ENCODE data around the gene FBXL14. TPM values are rescaled to one million over a fixed set of nuclear protein-coding genes. Genes with fewer than 3 reads are reported as not detected.

The FBXL14 gene
- polyA plus RNA-seq, 3 donors = 6.2 to 9.8 (median 7.2) TPM

- peaks cover 45% of the 10 kb centered on the region for H3K79me2 ChIP-seq (ENCODE audit: insufficient read depth, low read length)
- peak overlapping the region; percentile 99 for H3K4me2 ChIP-seq (replicated peaks; ENCODE audit: extremely low read depth, low read length, poor library complexity, severe bottlenecking)
- peaks cover 53% of the 10 kb centered on the region for H3K4me1 Mint-ChIP-seq
These were observed 991 bp downstream of the FBXL14 start for GRCh38 chr12:1593174-1594005.

More at GRCh38 chr12:1593174-1594005, 991 bp downstream of the FBXL14 start:
- H3K9ac ChIP-seq (ENCODE audit: insufficient read depth, low read length, poor library complexity, severe bottlenecking) = peak overlapping the region; percentile 78
- peak overlapping the region; percentile 85 for H2AFZ ChIP-seq (ENCODE audit: insufficient read depth, low read depth, low read length, poor library complexity, severe bottlenecking)
- H3K27me3 ChIP-seq (ENCODE audit: control insufficient read depth in 2 of 2, insufficient read depth in 2 of 2, low read length in 2 of 2) = no peaks in the 10 kb centered on the region
- H3K27ac ChIP-seq (ENCODE audit: low read depth in 1 of 2, low read length in 2 of 2) = peak overlapping the region; percentile 24 to 74
- Mint-ChIP-seq H3K36me3 (peaks cover 10 to 11% of the 10 kb centered on the region in 2 donors), H3K9me3 (no peaks in the 10 kb centered on the region), H3K4me3 (peak overlapping the region; percentile 82 to 93), H3K27ac (peak overlapping the region in 5 of 7 donors; percentile 35 to 78 (median 63)), H3K27me3 (ENCODE audit: low read depth in 3 of 3) (peaks cover 0 to 4% (median 0%) of the 10 kb centered on the region in 3 donors)
- intact Hi-C loops (cut with micrococcal nuclease) = no loop called here
- H3K4me3 ChIP-seq (replicated peaks in 1 of 3; ENCODE audit: low read depth in 2 of 3, low read length in 3 of 3) = peak overlapping the region; percentile 58 to 94 (median 79)
- no peaks in the 10 kb centered on the region for H3K9me3 ChIP-seq (replicated peaks in 1 of 2; ENCODE audit: control insufficient read depth in 1 of 2, insufficient read depth in 1 of 2, low read length in 2 of 2)
- WGBS (ENCODE audit: insufficient coverage) = 12% methylated on average over 51 of the region's 56 CpGs
- TF ChIP-seq CTCF (IDR thresholded peaks at IDR 0.05) = no peak
- peaks cover 0 to 8% of the 10 kb centered on the region in 2 donors for H3K36me3 ChIP-seq (replicated peaks in 1 of 2; ENCODE audit: control insufficient read depth in 1 of 2, insufficient read depth in 2 of 2, low read length in 2 of 2)
- H4K20me1 ChIP-seq (ENCODE audit: insufficient read depth, low read length) = peaks cover 52% of the 10 kb centered on the region
- H3K4me1 ChIP-seq (ENCODE audit: control insufficient read depth in 1 of 2, insufficient read depth in 2 of 2, low read length in 2 of 2) = peaks cover 37 to 51% of the 10 kb centered on the region in 2 donors
- peak in 1 of 3 donors; percentile 13 for DNase-seq

All from CD14-positive monocyte (primary cell).